Neural crest cell (in vitro differentiated cells): ENCODE measurements around the gene IGFBP7. TPM values are rescaled to one million over a fixed set of nuclear protein-coding genes. Genes with fewer than 3 reads are reported as not detected.

Source experiments
- DNase-seq: peaks from one replicate; pipeline ENCODE4 v3.0.0; 2021; ENCODE audit warnings: low read depth, mixed read lengths, low spot score
- H3K27ac Mint-ChIP-seq: one replicate; pipeline ENCODE4 v1.8.0; 2021; ENCODE audit warnings: mild to moderate bottlenecking, mixed read lengths; ENCODE audit not compliant: unreplicated experiment
- H3K27me3 Mint-ChIP-seq: 2 replicates; pipeline ENCODE4 v1.8.0; 2021; ENCODE audit warnings: low read depth, mild to moderate bottlenecking, mixed read lengths
- H3K36me3 Mint-ChIP-seq: 2 replicates; pipeline ENCODE4 v1.8.0; 2021; ENCODE audit warnings: low read depth, mild to moderate bottlenecking, mixed read lengths
- H3K4me1 Mint-ChIP-seq: 2 replicates; pipeline ENCODE4 v1.8.0; 2021; ENCODE audit warnings: mixed read lengths
- H3K4me3 Mint-ChIP-seq: one replicate; pipeline ENCODE4 v1.8.0; 2021; ENCODE audit warnings: mild to moderate bottlenecking, mixed read lengths
- H3K9me3 Mint-ChIP-seq: 2 replicates; pipeline ENCODE4 v1.8.0; 2021; ENCODE audit warnings: mixed read lengths
- CTCF ChIP-seq: fragments of 200-600 bp; sonication (generic); conservative IDR thresholded peaks from 2 replicates; pipeline ENCODE4 v1.5.0; 2021; ENCODE audit warnings: antibody characterized with exemption, mild to moderate bottlenecking
- total RNA-seq: library from RNA; stranded (reverse); gene quantifications from 2 replicates; pipeline ENCODE4 v1.2.1, GENCODE V29; 2021

The IGFBP7 gene
- total RNA-seq, 1 donor from 2014 or later: 0.82 TPM

DNA sequence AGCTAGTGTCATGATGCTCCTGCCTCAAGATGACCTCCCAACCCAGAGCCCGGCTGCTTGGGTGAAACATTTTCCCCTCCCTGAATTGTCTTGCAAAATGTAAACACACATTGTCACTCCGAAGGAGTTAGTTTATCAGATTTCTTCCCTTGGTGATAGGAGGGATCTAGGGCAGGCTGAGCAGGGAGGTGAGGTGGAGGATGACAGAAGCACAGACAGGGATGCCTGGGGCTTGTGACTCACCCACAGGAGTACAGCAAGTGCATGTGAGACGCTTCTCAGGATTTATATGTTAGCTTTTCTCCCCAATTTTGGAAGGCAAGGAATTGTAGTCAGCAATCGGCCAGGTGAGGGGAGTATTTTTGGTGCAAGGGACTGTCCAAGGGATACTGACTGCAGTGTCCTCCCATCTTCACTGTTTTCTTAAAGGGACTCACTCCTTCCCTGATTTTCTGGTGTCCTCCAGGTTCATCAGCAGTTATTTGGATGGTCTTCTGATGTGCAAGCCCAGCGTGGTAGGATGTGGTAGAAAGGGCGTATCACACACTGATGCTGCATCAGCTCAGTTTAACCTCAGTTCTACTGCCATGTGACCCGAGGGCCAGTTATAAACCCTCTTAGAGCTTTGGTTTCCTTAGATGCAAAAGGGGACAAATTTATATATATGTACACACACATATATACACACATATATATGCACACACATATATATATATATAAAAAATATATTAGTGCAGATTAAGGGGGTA, 46.2 kb upstream of the IGFBP7 start:
- H3K27me3 Mint-ChIP-seq: no peaks in the 10 kb centered on the region
- TF ChIP-seq CTCF: no peak
- H3K9me3 Mint-ChIP-seq: no peaks in the 10 kb centered on the region
- H3K27ac Mint-ChIP-seq: no peak overlapping the region
- H3K4me3 Mint-ChIP-seq: no peak overlapping the region
- peaks cover 4% of the 10 kb centered on the region for H3K36me3 Mint-ChIP-seq
- peaks cover 33% of the 10 kb centered on the region for H3K4me1 Mint-ChIP-seq
- DNase-seq: no peak

DNA sequence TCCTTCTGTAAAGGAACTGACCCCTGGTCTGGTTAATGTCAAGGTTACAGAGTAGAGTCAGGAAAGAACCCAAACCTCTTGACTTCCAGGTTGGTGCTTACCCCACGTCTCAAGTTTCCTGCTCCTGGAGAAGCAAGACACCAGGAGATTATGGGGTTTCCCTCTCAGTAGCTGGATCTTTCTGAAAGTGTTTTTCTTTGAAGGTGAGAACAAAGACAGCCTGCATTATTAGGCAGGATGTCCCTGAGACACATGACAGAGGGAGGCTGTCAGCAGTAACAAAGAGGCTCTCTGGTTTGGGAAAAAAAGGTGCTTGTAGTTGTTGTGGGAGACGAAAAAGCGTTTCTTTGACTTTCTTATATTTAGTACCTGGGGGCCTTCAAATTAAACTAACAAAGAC, 44.7 kb upstream of the IGFBP7 start:
- Mint-ChIP-seq H3K4me3 (no peak overlapping the region), H3K36me3 (peaks cover 4% of the 10 kb centered on the region), H3K27me3 (no peaks in the 10 kb centered on the region), H3K4me1 (peaks cover 33% of the 10 kb centered on the region), H3K9me3 (no peaks in the 10 kb centered on the region), H3K27ac (no peak overlapping the region)
- no peak for TF ChIP-seq CTCF
- DNase-seq: no peak

DNA sequence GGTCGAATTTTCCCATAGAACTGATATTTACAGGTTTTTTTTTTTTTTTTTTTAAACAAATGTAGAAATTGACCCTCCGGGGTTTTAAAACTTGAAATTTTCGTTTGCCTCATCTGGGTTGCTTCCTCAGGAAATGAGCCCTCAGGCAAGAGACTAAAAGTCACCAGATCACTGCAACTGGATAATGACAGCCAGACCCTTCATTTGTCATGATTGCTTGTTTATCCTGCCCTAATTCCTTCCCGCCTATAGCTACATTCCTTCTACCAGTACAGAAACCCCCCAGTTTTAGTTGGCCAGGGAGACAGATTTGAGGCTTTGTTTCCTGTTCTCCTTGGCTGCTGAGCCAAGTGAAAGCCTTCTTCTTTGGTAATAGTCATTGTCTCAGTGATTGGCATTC, 44.0 kb upstream of the IGFBP7 start:
- TF ChIP-seq CTCF: no peak
- Mint-ChIP-seq H3K36me3 (peaks cover 4% of the 10 kb centered on the region), H3K4me3 (no peak overlapping the region), H3K9me3 (no peaks in the 10 kb centered on the region), H3K27ac (no peak overlapping the region), H3K27me3 (peaks cover 2% of the 10 kb centered on the region), H3K4me1 (peaks cover 33% of the 10 kb centered on the region)
- no peak for DNase-seq

- peaks cover 33% of the 10 kb centered on the region for H3K4me1 Mint-ChIP-seq
- no peak overlapping the region for H3K4me3 Mint-ChIP-seq
- TF ChIP-seq CTCF: no peak
- peaks cover 4% of the 10 kb centered on the region for H3K36me3 Mint-ChIP-seq
- H3K9me3 Mint-ChIP-seq: no peaks in the 10 kb centered on the region
- no peak for DNase-seq
- no peak overlapping the region for H3K27ac Mint-ChIP-seq
- H3K27me3 Mint-ChIP-seq: peaks cover 2% of the 10 kb centered on the region
Measured at GRCh38 chr4:57153207-57153606, 43.0 kb upstream of the IGFBP7 start.

GRCh38 chr4:57151481-57151880, 41.3 kb upstream of the IGFBP7 start:
- no peak overlapping the region for H3K4me3 Mint-ChIP-seq
- DNase-seq: no peak
- H3K27ac Mint-ChIP-seq: no peak overlapping the region
- no peaks in the 10 kb centered on the region for H3K9me3 Mint-ChIP-seq
- peaks cover 3% of the 10 kb centered on the region for H3K36me3 Mint-ChIP-seq
- peaks cover 21% of the 10 kb centered on the region for H3K4me1 Mint-ChIP-seq
- no peak for TF ChIP-seq CTCF
- peaks cover 2% of the 10 kb centered on the region for H3K27me3 Mint-ChIP-seq
